K562 (cell line): ENCODE results near the gene OCRL. TPM values are rescaled to one million over a fixed set of nuclear protein-coding genes. Genes with fewer than 3 reads are reported as not detected.

Experiments
- ATAC-seq: fragments of 200-7000 bp; cut with Tn5 transposase; 3 replicates; pipeline ENCODE4 v1.9.1; 2020; ENCODE audit warnings: moderate library complexity
- Bru-seq: library from RNA; stranded (reverse); fragments of 400-500 nt; gene quantifications from one replicate; lab custom pipeline; 2021; lab: Mats Ljungman, UMichigan
- BruChase-seq, 2 experiments: library from RNA; stranded (reverse); fragments of 400-500 nt; gene quantifications; one replicate each; lab custom pipeline; 2021; lab: Mats Ljungman, UMichigan
- BruUV-seq: library from RNA; stranded (reverse); fragments of 400-500 nt; replicated peaks from 2 replicates; lab custom pipeline; 2021; lab: Mats Ljungman, UMichigan
- CTCF ChIA-PET: fragments of 300-600 bp; formaldehyde crosslinking; extraction: SDS; loops from one replicate; lab custom pipeline; 2021; ENCODE audit warnings: low intra/inter-chr PET ratio; lab: Yijun Ruan, JAX
- POLR2A ChIA-PET: fragments of 300-600, 350-650 bp; sonication (Branson Sonifier 250); formaldehyde crosslinking; extraction: SDS; loops from one replicate; lab custom pipeline; 2021; ENCODE audit warnings: antibody characterized with exemption, inconsistent platforms; lab: Yijun Ruan, JAX
- DNase-seq, 4 experiments: peaks; one replicate each; pipeline versions ENCODE4 v3.0.0 to v3.0.0-alpha.2; 2011 to 2018; ENCODE audit warnings: low spot score in 3 of 4, mixed read lengths in 3 of 4; ENCODE audit errors: extremely low read depth in 1 of 4
- FAIRE-seq: peaks from 2 replicates; lab custom pipeline; 2011; peaks lifted over from hg19 to GRCh38; lab: Jason Lieb, UNC
- H2AFZ ChIP-seq: 2 replicates; pipeline ENCODE4 v1.6.0; 2011; ENCODE audit warnings: low read depth, low read length, control low read depth, inconsistent platforms
- H3K27ac ChIP-seq: fragments of 200-600 bp; 3 replicates; pipeline ENCODE4 v1.8.0; 2011; ENCODE audit warnings: low read depth, mild to moderate bottlenecking, control low read depth, inconsistent platforms, low read length, moderate library complexity, mixed read lengths; ENCODE audit errors: extremely low read depth
- H3K27me3 ChIP-seq, 2 experiments: fragments of 300-600 bp in 1 of 2; 2 replicates in 1 of 2; 3 replicates in 1 of 2; pipeline versions ENCODE4 v1.6.0 to v1.8.0; 2011; ENCODE audit warnings: inconsistent platforms in 2 of 2, low read length in 2 of 2, mild to moderate bottlenecking in 1 of 2, mixed read lengths in 1 of 2, moderate library complexity in 1 of 2; ENCODE audit not compliant: control insufficient read depth in 2 of 2, insufficient read depth in 2 of 2
- H3K36me3 ChIP-seq: fragments of 300-600 bp; 3 replicates; pipeline ENCODE4 v1.8.0; 2011; ENCODE audit warnings: mild to moderate bottlenecking, low read length, inconsistent platforms; ENCODE audit not compliant: control insufficient read depth, insufficient read depth
- H3K4me1 ChIP-seq, 2 experiments: fragments of 200-600 bp in 1 of 2; replicated peaks in 1 of 2; 2 replicates in 1 of 2; 3 replicates in 1 of 2; pipeline versions ENCODE4 v1.5.1 to v1.8.0; 2011; ENCODE audit warnings: inconsistent platforms in 2 of 2, low read length in 2 of 2, mild to moderate bottlenecking in 1 of 2, mixed read lengths in 1 of 2, moderate library complexity in 1 of 2; ENCODE audit not compliant: control insufficient read depth in 2 of 2, insufficient read depth in 2 of 2
- H3K4me2 ChIP-seq: 2 replicates; pipeline ENCODE4 v1.6.1; 2011; ENCODE audit warnings: low read length, control low read depth, inconsistent platforms, mixed read lengths; ENCODE audit not compliant: insufficient read depth
- H3K4me3 ChIP-seq: fragments of 200-600 bp; sonication (generic), shearing (Covaris generic); 2 replicates; pipeline ENCODE4 v1.5.1; 2016; ENCODE audit warnings: control low read depth, inconsistent platforms
- H3K79me2 ChIP-seq: fragments of 200-600 bp; 3 replicates; pipeline ENCODE4 v1.8.0; 2011; ENCODE audit warnings: low read length, inconsistent platforms; ENCODE audit not compliant: control insufficient read depth, insufficient read depth
- H3K9ac ChIP-seq, 2 experiments: 2 replicates each; pipeline versions ENCODE4 v1.6.0 to v1.6.1; 2011; ENCODE audit warnings: low read depth in 2 of 2, low read length in 2 of 2, control low read depth in 1 of 2, inconsistent platforms in 1 of 2, mild to moderate bottlenecking in 1 of 2, mixed read lengths in 1 of 2; ENCODE audit not compliant: insufficient read depth in 1 of 2
- H3K9me1 ChIP-seq: one replicate; pipeline ENCODE4 v1.6.0; 2011; ENCODE audit warnings: inconsistent platforms, mild to moderate bottlenecking, low read length, moderate library complexity; ENCODE audit not compliant: control insufficient read depth, insufficient read depth
- H3K9me3 ChIP-seq: replicated peaks from 2 replicates; pipeline ENCODE4 v1.5.1; 2011; ENCODE audit warnings: low read depth, low read length, inconsistent platforms; ENCODE audit not compliant: control insufficient read depth, insufficient read depth
- H4K20me1 ChIP-seq: replicated peaks from 2 replicates; pipeline ENCODE4 v1.6.1; 2011; ENCODE audit warnings: low read length, inconsistent platforms, mixed read lengths; ENCODE audit not compliant: control insufficient read depth, insufficient read depth
- FOXM1 ChIP-seq, 2 experiments: fragments of 450-650 bp in 1 of 2; sonication (generic) in 1 of 2; formaldehyde crosslinking in 1 of 2; IDR thresholded peaks; 2 replicates each; pipeline versions ENCODE4 v1.6.1 to v1.9.0; 2017 to 2022; ENCODE audit warnings: low read depth in 2 of 2, mild to moderate bottlenecking in 2 of 2, missing genetic modification reagents in 1 of 2, moderate library complexity in 1 of 2
- IRF1 ChIP-seq: sonication (generic); formaldehyde crosslinking; IDR thresholded peaks from 2 replicates; pipeline ENCODE4 v1.8.0; 2022; ENCODE audit warnings: missing genetic modification reagents, mild to moderate bottlenecking, borderline replicate concordance
- NFXL1 ChIP-seq: fragments of 450-650 bp; formaldehyde crosslinking; IDR thresholded peaks from 2 replicates; pipeline ENCODE4 v1.4.0; 2021; ENCODE audit warnings: mild to moderate bottlenecking
- RBFOX2 ChIP-seq: fragments of 200-400 bp; formaldehyde crosslinking; IDR thresholded peaks from 2 replicates; pipeline ENCODE4 v1.6.1; 2017; ENCODE audit warnings: low read depth, mild to moderate bottlenecking, low read length, moderate library complexity
- SMAD2 ChIP-seq: fragments of 150-350 bp; IDR thresholded peaks from 2 replicates; pipeline ENCODE4 v1.6.1; 2014; ENCODE audit warnings: low read depth, mild to moderate bottlenecking, low read length
- TCFL5 ChIP-seq: fragments of 250-450 bp; sonication (Bioruptor Pico); conservative IDR thresholded peaks from 2 replicates; pipeline ENCODE4 v1.6.1; 2021; ENCODE audit warnings: mild to moderate bottlenecking, moderate library complexity, matching md5 sums
- ZC3H8 ChIP-seq: fragments of 450-650 bp; IDR thresholded peaks from 2 replicates; pipeline ENCODE4 v1.6.1; 2017
- ZNF133 ChIP-seq: fragments of 250-450 bp; sonication (Bioruptor Pico); IDR thresholded peaks from 2 replicates; pipeline ENCODE4 v1.4.0; 2020; ENCODE audit warnings: mild to moderate bottlenecking
- ZNF24 ChIP-seq: fragments of 450-650 bp; IDR thresholded peaks from 2 replicates; pipeline ENCODE4 v1.6.1; 2016
- ZNF655 ChIP-seq: fragments of 250-450 bp; sonication (Bioruptor Pico); IDR thresholded peaks from 2 replicates; pipeline ENCODE4 v1.5.0; 2021
- WGBS: fragments of 100-300 bp; shearing (Covaris generic); methylation state at CpG from one replicate; pipeline ENCODE4 v1.1.6; 2016; ENCODE audit warnings: low coverage, mixed read lengths; ENCODE audit not compliant: insufficient coverage; ENCODE audit errors: missing lambda C conversion rate; 5-methylcytosine and 5-hydroxymethylcytosine counted together
- in situ Hi-C: fragments of 300-500 bp; cut with MboI; formaldehyde crosslinking; loops from 4 replicates; pipeline ENCODE4 v1.15.0; 2018; ENCODE audit warnings: inconsistent platforms, mixed read lengths
- intact Hi-C: fragments of 100-400 bp; cut with micrococcal nuclease; formaldehyde crosslinking; loops from 2 replicates; pipeline ENCODE4 v1.14.2; 2022
- long read RNA-seq, 3 experiments: library from polyadenylated mRNA in 2 of 3; library from RNA in 1 of 3; unstranded in 2 of 3; stranded (forward) in 1 of 3; transcript quantifications; one replicate each; pipeline ENCODE4 v2.0.0, GENCODE V29; 2019 to 2022
- polyA minus RNA-seq, 3 experiments: library from RNA; depleted of rRNA, polyadenylated mRNA; stranded (reverse); fragments of >200 nt; gene quantifications; 2 replicates each; pipeline ENCODE4 v1.2.3, GENCODE V29; 2011
- polyA plus RNA-seq, 8 experiments: library from polyadenylated mRNA; depleted of rRNA in 4 of 8; stranded (reverse) in 5 of 8; unstranded in 3 of 8; fragments of >200 nt; fragmentation: Nextera tagmentation in 2 of 8; fragmentation: Illumina TruSeq in 1 of 8; extraction: Ambion mirVana in 2 of 8; extraction: Trizol in 1 of 8; gene quantifications; 2 replicates each; pipeline versions ENCODE4 v1.2.1 to v1.2.3, GENCODE V29; 2011 to 2014; ENCODE audit warnings: inconsistent platforms in 1 of 8, missing spikeins in 1 of 8
- total RNA-seq, 7 experiments: library from RNA; depleted of rRNA in 6 of 7; stranded (reverse); fragments of >200 nt in 6 of 7; fragmentation: Illumina TruSeq in 2 of 7; extraction: Trizol in 2 of 7; gene quantifications; 2 replicates each; pipeline versions ENCODE4 v1.2.1 to v1.2.3, GENCODE V29; 2011 to 2021; ENCODE audit warnings: low replicate concordance in 1 of 7
- TF ChIP-seq, protein P1 (sequence below): IDR thresholded peaks from 2 replicates; pipeline ENCODE4 v1.6.1; 2011; ENCODE audit not compliant: insufficient read length; ENCODE audit errors: extremely low read depth
- TF ChIP-seq, protein P2 (sequence below): conservative IDR thresholded peaks from 2 replicates; pipeline ENCODE4 v1.6.1; 2011; ENCODE audit warnings: low read depth, mild to moderate bottlenecking, low read length; ENCODE audit not compliant: control insufficient read depth

OCRL gene
- 22.0 and 56.3 TPM in 2 replicates for total RNA-seq (2011; cell fraction: chromatin; rRNA removed; ENCODE audit: low replicate concordance)
- 11.2 and 14.5 TPM in 2 replicates for total RNA-seq (2011; cell fraction: nucleolus; rRNA removed)
- 26.0 and 42.4 TPM in 2 replicates for total RNA-seq (2011; cell fraction: nucleoplasm; rRNA removed)
- total RNA-seq (2014; rRNA removed) (5.9 and 6.1 TPM in 2 replicates), total RNA-seq (2014; rRNA removed; fragmentation: Illumina TruSeq; extraction: Trizol) (11.7 and 13.2 TPM in 2 replicates), total RNA-seq (2015; rRNA removed; fragmentation: Illumina TruSeq; extraction: Trizol) (10.6 and 11.9 TPM in 2 replicates), total RNA-seq (2021) (12.3 and 12.4 TPM in 2 replicates), polyA plus RNA-seq (2011; rRNA removed) (20.0 and 23.4 TPM in 2 replicates), polyA plus RNA-seq (2014; fragmentation: Illumina TruSeq; extraction: Trizol) (15.0 and 16.0 TPM in 2 replicates), polyA plus RNA-seq (2014; fragmentation: Nextera tagmentation; extraction: Ambion mirVana) (1 to 10 TPM; 2.2 to 3.7 TPM), polyA plus RNA-seq (2014; rRNA removed) (14.3 and 14.4 TPM in 2 replicates), polyA minus RNA-seq (2011; rRNA and poly(A)+ RNA removed) (18.4 and 19.8 TPM in 2 replicates), Bru-seq, nascent RNA (percentile 74 among the genes with signal in this experiment), BruChase-seq, experiment 1, labeled RNA remaining after a 2-hour chase (percentile 81 among the genes with signal in this experiment), BruChase-seq, experiment 2, labeled RNA remaining after a 6-hour chase (percentile 83 among the genes with signal in this experiment)
- 7.4 and 12.6 TPM in 2 replicates for polyA plus RNA-seq (2011; cell fraction: cytosol; rRNA removed)
- polyA plus RNA-seq (2011; cell fraction: nucleus; rRNA removed), result 58.0 and 62.5 TPM in 2 replicates
- 8.2 and 10.6 TPM in 2 replicates for polyA plus RNA-seq (2012)
- polyA minus RNA-seq (2011; cell fraction: cytosol; rRNA and poly(A)+ RNA removed), result 6.4 and 7.3 TPM in 2 replicates
- polyA minus RNA-seq (2011; cell fraction: nucleus; rRNA and poly(A)+ RNA removed), result 11.6 and 19.3 TPM in 2 replicates
- long read RNA-seq, experiment 1, full-length matches to known transcripts, result 8 of 31 reads
- long read RNA-seq, experiment 1, partial matches to known transcripts, result 11 of 31 reads
- long read RNA-seq, experiment 1, other reads (novel, unspliced or antisense), result 12 of 31 reads
- long read RNA-seq, experiment 2, full-length matches to known transcripts, result 3 of 18 reads
- long read RNA-seq, experiment 2, partial matches to known transcripts, result 5 of 18 reads
- long read RNA-seq, experiment 2, other reads (novel, unspliced or antisense), result 10 of 18 reads
- long read RNA-seq, experiment 3, full-length matches to known transcripts, result 1 of 6 reads
- long read RNA-seq, experiment 3, partial matches to known transcripts, result 3 of 6 reads
- long read RNA-seq, experiment 3, other reads (novel, unspliced or antisense), result 2 of 6 reads

DNA sequence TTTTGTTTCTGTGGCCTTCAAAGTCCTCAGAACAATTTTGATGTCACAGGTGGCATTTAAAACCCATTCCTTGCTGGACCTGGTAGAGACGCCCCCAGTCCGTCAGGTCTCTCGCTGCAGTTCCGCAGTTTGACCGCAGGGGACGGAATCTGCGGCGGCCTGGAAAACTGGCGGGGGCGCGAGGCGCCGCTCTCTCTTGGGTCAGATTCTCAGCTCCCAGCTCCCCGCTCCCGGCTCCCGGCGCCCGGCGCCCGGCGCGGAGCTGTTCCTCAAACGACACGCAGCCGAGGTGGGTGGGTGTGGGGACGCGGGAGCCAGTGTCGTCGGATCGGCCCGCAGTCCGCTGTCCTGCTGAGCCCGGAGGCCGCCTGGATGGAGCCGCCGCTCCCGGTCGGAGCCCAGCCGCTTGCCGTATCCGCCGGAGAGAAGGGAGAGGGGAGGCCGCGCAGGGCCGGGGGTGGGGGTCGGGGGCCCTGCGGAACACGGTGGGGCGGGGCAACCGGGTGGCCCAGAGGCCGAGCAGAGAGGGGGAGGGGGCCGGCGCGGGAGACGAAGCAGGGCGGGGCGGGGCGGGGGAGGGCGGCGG lies at the start of gene OCRL:
OCRL (plus strand) TSS at position 192 of the 586 bp plus-strand sequence; CDS start at position 373, 181 bp downstream.
- H3K9me1 ChIP-seq, result no peaks in the 10 kb centered on the region
- BruUV-seq, result no TSS peak
- peak within 1 kb of the TSS; percentile 79 for H2AFZ ChIP-seq
- ATAC-seq, result peak; percentile 99
- CTCF ChIA-PET, result interaction anchor here (0.6 kb wide), 1 partner anchor 61 kb away, joined by 3 read pairs; no protein-coding TSS in a partner anchor
- no peaks in the 10 kb centered on the region for H4K20me1 ChIP-seq
- WGBS, result 2% methylated on average over 8 of the region's 60 CpGs
- peaks cover 7% of the 10 kb centered on the region for H3K36me3 ChIP-seq
- no peaks in the 10 kb centered on the region for H3K9me3 ChIP-seq
- peak within 1 kb of the TSS; percentile 92 for H3K4me2 ChIP-seq
- peak within 1 kb of the TSS; percentile 74 to 96 for H3K9ac ChIP-seq
- H3K27me3 ChIP-seq, result no peaks in the 10 kb centered on the region
- peak; percentile 73 to 83 (median 78) for DNase-seq
- H3K4me1 ChIP-seq, result peaks cover 0 to 7% of the 10 kb centered on the region in 2 experiments; a peak in 2 of 5 replicates
- peak; percentile 52 for FAIRE-seq
- H3K4me3 ChIP-seq, result peak within 1 kb of the TSS; percentile 82
- intact Hi-C loops, result no loop called here
- H3K79me2 ChIP-seq, result peaks cover 12% of the 10 kb centered on the region
- POLR2A ChIA-PET, result interaction anchor here (0.9 kb wide), 1 partner anchor 9 kb away, joined by 3 read pairs; no protein-coding TSS in a partner anchor
- peak within 1 kb of the TSS; percentile 76 for H3K27ac ChIP-seq
- in situ Hi-C loops, result no loop called here
- TF ChIP-seq ZNF655 (CRISPR knock-in tag), result no peak
- TF ChIP-seq SMAD2, result no peak
- peak; percentile 77 for TF ChIP-seq RBFOX2
- TF ChIP-seq ZNF24, result no peak
- TF ChIP-seq TCFL5, result no peak
- TF ChIP-seq FOXM1 (IDR thresholded peaks at IDR 0.05; ENCODE audit: low read depth), result no peak
- TF ChIP-seq FOXM1 (CRISPR knock-in tag; IDR thresholded peaks at IDR 0.05; ENCODE audit: low read depth), result no peak
- no peak for TF ChIP-seq IRF1
- TF ChIP-seq, protein P1, sequence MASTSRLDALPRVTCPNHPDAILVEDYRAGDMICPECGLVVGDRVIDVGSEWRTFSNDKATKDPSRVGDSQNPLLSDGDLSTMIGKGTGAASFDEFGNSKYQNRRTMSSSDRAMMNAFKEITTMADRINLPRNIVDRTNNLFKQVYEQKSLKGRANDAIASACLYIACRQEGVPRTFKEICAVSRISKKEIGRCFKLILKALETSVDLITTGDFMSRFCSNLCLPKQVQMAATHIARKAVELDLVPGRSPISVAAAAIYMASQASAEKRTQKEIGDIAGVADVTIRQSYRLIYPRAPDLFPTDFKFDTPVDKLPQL, result no peak
- TF ChIP-seq ZC3H8, result no peak
- TF ChIP-seq NFXL1 (CRISPR knock-in tag), result no peak
- TF ChIP-seq, protein P2, sequence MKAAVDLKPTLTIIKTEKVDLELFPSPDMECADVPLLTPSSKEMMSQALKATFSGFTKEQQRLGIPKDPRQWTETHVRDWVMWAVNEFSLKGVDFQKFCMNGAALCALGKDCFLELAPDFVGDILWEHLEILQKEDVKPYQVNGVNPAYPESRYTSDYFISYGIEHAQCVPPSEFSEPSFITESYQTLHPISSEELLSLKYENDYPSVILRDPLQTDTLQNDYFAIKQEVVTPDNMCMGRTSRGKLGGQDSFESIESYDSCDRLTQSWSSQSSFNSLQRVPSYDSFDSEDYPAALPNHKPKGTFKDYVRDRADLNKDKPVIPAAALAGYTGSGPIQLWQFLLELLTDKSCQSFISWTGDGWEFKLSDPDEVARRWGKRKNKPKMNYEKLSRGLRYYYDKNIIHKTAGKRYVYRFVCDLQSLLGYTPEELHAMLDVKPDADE, result no peak
- no peak for TF ChIP-seq ZNF133 (CRISPR knock-in tag)
